ENCODE data around the gene HERC2. TPM values are rescaled to one million over a fixed set of nuclear protein-coding genes. Genes with fewer than 3 reads are reported as not detected.

The HERC2 gene
- total and polyA plus RNA-seq, 8 donors, result 7.9 to 437 (median 72.7) TPM

GRCh38 chr15:28286031-28286430 is 35.9 kb downstream of the HERC2 start:
- DNase-seq, result no peak
- Histone ChIP-seq H3K27ac (no peak overlapping the region), H3K9me3 (no peaks in the 10 kb centered on the region), H3K4me3 (no peak overlapping the region), H3K27me3 (no peaks in the 10 kb centered on the region), H3K36me3 (peaks cover 9 to 36% (median 26%) of the 10 kb centered on the region in 4 donors), H3K4me1 (peaks cover 0 to 14% (median 9%) of the 10 kb centered on the region in 4 donors)
- 88 to 97% (median 93%) methylated on average over 3 of the region's 3 CpGs for WGBS, 5 donors
- no peak for TF ChIP-seq POLR2A (IDR thresholded peaks at IDR 0.05)
- no peak for TF ChIP-seq EP300 (IDR thresholded peaks at IDR 0.05)
- TF ChIP-seq POLR2AphosphoS5 (IDR thresholded peaks at IDR 0.05), result no peak
- TF ChIP-seq CTCF (IDR thresholded peaks at IDR 0.05), result no peak
- intact Hi-C loops (cut with DNase I; ENCODE audit: low total_unique reads), result no loop called here

DNA sequence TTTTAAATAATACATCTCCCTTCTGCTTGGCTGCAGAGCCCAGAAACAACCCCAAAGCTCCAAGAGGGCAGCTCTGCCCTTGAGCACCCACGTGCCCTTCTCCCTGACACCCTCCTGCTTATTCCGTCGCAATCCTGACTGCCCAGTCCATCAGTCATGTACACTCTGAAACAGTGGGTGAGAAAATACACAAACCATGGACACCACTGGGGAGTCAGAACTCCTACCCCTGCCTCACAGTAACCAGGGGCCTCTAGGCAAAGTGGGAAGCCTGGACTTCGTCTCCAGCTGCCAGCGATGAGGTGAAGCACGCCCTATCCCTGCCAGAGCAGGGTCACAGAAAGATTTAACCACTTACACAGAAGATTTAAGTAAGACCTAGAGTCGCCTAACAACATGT is 40.1 kb downstream of the HERC2 start:
- peak overlapping the region in 1 of 5 donors; percentile 52 for H3K27ac ChIP-seq
- H3K4me1 ChIP-seq, result peaks cover 0 to 14% (median 9%) of the 10 kb centered on the region in 4 donors
- peaks cover 6 to 44% (median 34%) of the 10 kb centered on the region in 4 donors for H3K36me3 ChIP-seq
- 84 to 97% (median 96%) methylated on average over 7 of the region's 7 CpGs for WGBS, 5 donors
- TF ChIP-seq EP300 (IDR thresholded peaks at IDR 0.05) (no peak), POLR2AphosphoS5 (IDR thresholded peaks at IDR 0.05) (no peak), CTCF (IDR thresholded peaks at IDR 0.05) (no peak), POLR2A (IDR thresholded peaks at IDR 0.05) (no peak)
- no peaks in the 10 kb centered on the region for H3K27me3 ChIP-seq
- intact Hi-C loops (cut with DNase I; ENCODE audit: low total_unique reads), result no loop called here
- DNase-seq, result no peak
- no peak overlapping the region for H3K4me3 ChIP-seq
- no peaks in the 10 kb centered on the region for H3K9me3 ChIP-seq

- Histone ChIP-seq H3K9me3 (no peaks in the 10 kb centered on the region), H3K4me1 (no peaks in the 10 kb centered on the region), H3K4me3 (no peak overlapping the region), H3K27ac (no peak overlapping the region), H3K36me3 (peaks cover 19 to 90% (median 76%) of the 10 kb centered on the region in 4 donors), H3K27me3 (no peaks in the 10 kb centered on the region)
- TF ChIP-seq POLR2A (IDR thresholded peaks at IDR 0.05), result no peak
- no peak for TF ChIP-seq EP300 (IDR thresholded peaks at IDR 0.05)
- TF ChIP-seq POLR2AphosphoS5 (IDR thresholded peaks at IDR 0.05), result no peak
- no peak for TF ChIP-seq CTCF (IDR thresholded peaks at IDR 0.05)
- intact Hi-C loops (cut with DNase I; ENCODE audit: low total_unique reads), result no loop called here
- DNase-seq, result no peak
- WGBS, 5 donors, result 96 to 100% (median 97%) methylated on average over 16 of the region's 16 CpGs
Measured at GRCh38 chr15:28274635-28275034, 47.3 kb downstream of the HERC2 start.

GRCh38 chr15:28273873-28274610 is 47.9 kb downstream of the HERC2 start:
- TF ChIP-seq POLR2AphosphoS5 (IDR thresholded peaks at IDR 0.05) (no peak), EP300 (IDR thresholded peaks at IDR 0.05) (no peak), CTCF (IDR thresholded peaks at IDR 0.05) (no peak), POLR2A (IDR thresholded peaks at IDR 0.05) (no peak)
- no peak overlapping the region for H3K4me3 ChIP-seq
- H3K27ac ChIP-seq, result no peak overlapping the region
- DNase-seq, result no peak
- intact Hi-C loops (cut with DNase I; ENCODE audit: low total_unique reads), result no loop called here
- no peaks in the 10 kb centered on the region for H3K9me3 ChIP-seq
- H3K36me3 ChIP-seq, result peaks cover 22 to 90% (median 76%) of the 10 kb centered on the region in 4 donors
- no peaks in the 10 kb centered on the region for H3K4me1 ChIP-seq
- no peaks in the 10 kb centered on the region for H3K27me3 ChIP-seq
- 86 to 94% (median 87%) methylated on average over 26 to 27 of the region's 27 CpGs for WGBS, 5 donors

Data from stomach (tissue), 9 donors.